ENCODE measurements around the gene PTPN14.

Gene PTPN14

DNA sequence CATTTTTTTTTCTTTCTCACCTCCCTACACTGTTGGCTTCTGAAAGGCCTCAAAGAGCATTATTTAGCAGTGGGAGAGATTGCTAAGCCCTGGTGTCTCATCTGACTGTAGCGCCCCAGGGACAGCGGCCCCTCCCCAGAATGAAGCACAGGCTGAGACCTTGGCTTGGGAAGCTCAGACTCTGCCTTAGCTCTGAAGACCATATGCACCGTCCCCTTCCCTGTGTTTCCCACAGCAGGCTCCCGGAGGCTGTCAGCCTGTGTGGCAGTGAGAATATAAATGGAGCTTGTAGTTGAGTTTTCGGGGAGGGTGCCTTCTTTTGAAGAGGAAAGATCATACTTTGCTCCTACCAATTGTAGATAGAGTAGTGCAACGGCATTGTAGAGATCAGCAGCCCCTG is 245.1 kb downstream of the PTPN14 start:
- TF ChIP-seq, protein P1, sequence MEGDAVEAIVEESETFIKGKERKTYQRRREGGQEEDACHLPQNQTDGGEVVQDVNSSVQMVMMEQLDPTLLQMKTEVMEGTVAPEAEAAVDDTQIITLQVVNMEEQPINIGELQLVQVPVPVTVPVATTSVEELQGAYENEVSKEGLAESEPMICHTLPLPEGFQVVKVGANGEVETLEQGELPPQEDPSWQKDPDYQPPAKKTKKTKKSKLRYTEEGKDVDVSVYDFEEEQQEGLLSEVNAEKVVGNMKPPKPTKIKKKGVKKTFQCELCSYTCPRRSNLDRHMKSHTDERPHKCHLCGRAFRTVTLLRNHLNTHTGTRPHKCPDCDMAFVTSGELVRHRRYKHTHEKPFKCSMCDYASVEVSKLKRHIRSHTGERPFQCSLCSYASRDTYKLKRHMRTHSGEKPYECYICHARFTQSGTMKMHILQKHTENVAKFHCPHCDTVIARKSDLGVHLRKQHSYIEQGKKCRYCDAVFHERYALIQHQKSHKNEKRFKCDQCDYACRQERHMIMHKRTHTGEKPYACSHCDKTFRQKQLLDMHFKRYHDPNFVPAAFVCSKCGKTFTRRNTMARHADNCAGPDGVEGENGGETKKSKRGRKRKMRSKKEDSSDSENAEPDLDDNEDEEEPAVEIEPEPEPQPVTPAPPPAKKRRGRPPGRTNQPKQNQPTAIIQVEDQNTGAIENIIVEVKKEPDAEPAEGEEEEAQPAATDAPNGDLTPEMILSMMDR (conservative IDR thresholded peaks at IDR 0.05; ENCODE audit: low read length), result no peak
- DNase-seq (ENCODE audit: low read depth), result no peak
- no peak overlapping the region for H3K4me3 ChIP-seq (ENCODE audit: low read length)

DNA sequence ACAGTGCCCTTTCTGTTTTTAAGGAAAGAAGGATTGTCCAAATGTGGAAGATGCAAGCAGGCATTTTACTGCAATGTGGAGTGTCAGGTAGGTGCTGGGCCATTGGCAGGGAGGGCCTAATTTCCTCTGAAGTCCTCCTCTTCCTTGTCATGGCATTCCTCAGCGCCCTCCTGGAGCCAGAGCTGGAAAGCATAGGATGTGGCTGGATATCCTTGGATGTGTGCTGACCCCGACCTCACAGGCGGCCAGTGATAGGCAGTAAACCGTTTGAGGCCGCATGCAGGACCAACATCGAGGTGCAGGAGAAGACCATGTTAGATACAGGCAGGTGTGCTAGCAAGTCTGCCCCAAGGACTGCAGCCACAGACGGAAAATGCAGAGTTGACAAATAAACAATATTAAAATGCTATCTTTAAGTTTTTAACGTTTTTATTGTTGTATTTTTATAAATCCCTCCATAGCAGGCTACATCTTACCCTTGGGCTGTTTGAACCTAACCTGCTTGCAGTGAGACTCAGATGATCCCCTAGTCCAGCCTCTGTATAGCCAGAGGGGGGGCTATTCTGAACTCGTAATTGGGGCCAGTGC is 246.1 kb downstream of the PTPN14 start:
- H3K4me3 ChIP-seq (ENCODE audit: low read length), result no peak overlapping the region
- DNase-seq (ENCODE audit: low read depth), result no peak
- TF ChIP-seq, protein P1 (conservative IDR thresholded peaks at IDR 0.05; ENCODE audit: low read length), result no peak

DNA sequence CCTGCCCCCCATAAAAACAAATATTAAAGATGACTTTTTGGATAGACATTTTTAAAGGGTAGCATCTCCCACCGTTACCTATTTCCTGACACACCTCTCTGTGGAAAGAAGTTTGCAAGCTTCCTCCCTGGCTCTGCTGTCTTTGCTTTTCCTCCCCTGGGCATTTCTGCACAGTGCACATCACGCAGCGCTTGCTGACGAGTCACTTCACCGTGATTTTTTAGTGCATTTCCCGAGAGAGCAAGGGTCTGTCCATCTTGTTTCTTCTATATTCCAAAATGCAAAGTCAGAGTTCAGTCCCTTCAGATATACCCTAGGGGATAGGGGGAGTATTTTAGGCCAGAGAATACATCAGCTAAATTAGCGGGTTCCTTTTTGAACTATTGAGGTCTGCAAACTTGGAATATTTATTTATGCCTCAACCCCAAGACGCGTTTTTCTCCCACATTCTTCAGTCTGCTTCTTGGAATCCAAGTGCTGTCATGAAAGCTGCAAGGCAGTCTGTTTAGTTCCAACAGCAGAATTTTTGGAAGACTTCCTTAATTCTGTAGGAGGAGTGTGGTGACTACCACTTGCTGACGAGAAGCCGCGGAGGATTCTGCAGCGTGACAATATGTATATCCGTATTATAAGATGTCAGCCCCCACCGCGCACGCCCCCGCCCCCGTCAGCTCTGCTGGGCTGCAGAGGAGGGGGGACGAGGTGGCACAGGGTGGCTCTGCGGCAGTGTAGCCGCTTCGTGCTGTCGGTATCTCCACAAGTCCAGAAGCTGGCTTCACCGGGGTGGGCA is 248.1 kb downstream of the PTPN14 start:
- H3K4me3 ChIP-seq (ENCODE audit: low read length), result no peak overlapping the region; the same call in none of the 2 replicates
- peak; percentile 41 for DNase-seq (ENCODE audit: low read depth)

DNA sequence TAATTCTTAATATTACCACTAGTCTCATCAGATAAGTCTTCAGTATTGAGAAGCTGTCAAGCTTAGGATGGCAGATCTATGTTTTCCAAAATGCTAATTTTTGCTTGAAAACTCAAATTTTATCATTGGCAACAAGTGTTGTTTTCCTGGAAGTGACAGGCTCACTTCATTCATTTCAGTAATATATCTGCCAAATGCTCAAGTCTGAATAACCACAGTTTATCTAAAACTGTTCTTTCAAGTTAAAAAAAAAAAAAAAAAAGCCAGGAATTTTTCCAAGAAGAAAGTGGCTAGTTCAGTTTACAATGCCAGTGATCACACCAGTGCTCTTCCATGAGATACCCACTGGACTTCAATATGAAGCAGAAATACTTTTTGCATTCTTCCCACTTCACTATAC is 249.9 kb downstream of the PTPN14 start:
- H3K4me3 ChIP-seq (ENCODE audit: low read length), result no peak overlapping the region
- TF ChIP-seq, protein P1 (conservative IDR thresholded peaks at IDR 0.05; ENCODE audit: low read length), result no peak
- DNase-seq (ENCODE audit: low read depth), result no peak

More for the DNA sequence above, 248.1 kb downstream of the PTPN14 start:
- TF ChIP-seq, protein P1 (conservative IDR thresholded peaks at IDR 0.05; ENCODE audit: low read length), result no peak

DNA sequence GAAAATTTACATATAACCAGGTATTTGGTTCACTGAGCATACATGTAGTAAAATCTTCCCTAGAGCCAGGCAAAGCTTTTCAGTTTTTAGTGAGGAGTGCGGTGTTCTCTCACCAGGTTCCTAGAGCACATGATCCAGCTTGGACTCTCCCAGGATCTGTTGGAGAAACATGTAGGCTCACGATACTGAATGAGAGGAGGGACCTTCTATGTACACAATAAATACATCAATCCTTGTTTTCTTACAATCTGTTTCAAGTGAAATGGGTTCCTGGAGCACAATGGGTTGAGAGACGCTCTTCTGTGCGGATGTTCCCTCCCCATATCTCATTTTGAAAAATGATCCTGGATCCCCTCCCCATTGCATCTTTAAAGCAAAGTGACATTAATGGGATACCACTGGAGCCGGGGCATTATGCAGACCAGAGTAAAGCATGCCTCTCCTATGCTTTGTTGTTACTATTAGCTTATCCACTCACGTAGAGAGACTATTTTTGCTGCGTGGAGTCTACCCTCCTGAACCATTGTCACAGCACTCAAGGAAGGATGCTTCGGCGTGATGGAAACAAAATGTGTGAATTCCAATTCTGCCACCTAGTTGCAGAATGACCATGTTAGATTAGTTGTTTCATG is 251.1 kb downstream of the PTPN14 start:
- TF ChIP-seq, protein P1 (conservative IDR thresholded peaks at IDR 0.05; ENCODE audit: low read length), result no peak
- H3K4me3 ChIP-seq (ENCODE audit: low read length), result no peak overlapping the region
- no peak for DNase-seq (ENCODE audit: low read depth)
